Skeletal muscle cell (primary cell): ENCODE data around the gene FCRL1.

ENCODE experiments used
- DNase-seq: peaks from one replicate; pipeline ENCODE4 v3.0.0-alpha.2; 2010; ENCODE audit warnings: low read depth
- H3K4me3 ChIP-seq: 2 replicates; pipeline ENCODE4 v1.5.1; 2011; ENCODE audit warnings: low read depth, mild to moderate bottlenecking, control low read depth, low read length, moderate library complexity

Gene FCRL1

DNA sequence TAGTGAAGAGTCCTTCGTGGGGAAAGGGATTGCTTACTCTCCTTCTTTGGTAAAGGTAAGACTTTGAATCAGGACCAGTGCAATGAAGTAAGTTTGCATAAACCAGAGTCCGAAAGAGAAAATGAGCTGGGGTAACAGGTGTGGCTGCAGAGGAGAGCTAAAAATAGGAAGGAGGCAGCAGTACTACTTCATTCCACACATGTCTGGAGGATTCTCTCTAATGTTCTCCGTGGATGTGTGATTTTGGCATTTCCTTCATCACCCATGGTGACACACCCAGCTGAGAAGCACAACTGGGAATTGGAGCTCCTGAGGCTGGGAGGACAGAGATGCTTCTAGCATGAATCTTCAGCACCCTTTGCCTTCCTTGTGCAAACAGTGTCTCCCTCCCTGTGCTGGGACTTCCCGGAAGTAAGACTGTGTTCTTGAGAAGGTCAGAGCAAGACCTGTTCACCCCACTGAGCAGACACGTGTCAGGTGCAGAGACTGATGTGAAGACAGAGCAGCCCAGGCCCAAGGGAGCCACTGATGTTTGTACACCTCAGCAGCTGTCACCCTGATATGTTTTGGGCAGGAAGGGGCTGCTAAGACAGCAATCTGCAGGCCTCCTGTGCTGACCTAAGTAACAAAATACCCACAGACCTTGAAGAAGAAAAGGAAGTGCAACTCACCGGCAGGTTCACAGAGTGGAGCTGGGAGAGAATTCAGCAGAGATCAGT lies 13.3 kb downstream of the FCRL1 start:
- DNase-seq, result no peak

GRCh38 chr1:157803851-157804250 lies 16.1 kb downstream of the FCRL1 start:
- DNase-seq, result no peak
- no peak overlapping the region for H3K4me3 ChIP-seq

More for the DNA sequence above, 13.3 kb downstream of the FCRL1 start:
- no peak overlapping the region for H3K4me3 ChIP-seq

GRCh38 chr1:157799996-157800395 lies 19.9 kb downstream of the FCRL1 start:
- DNase-seq, result no peak
- H3K4me3 ChIP-seq, result no peak overlapping the region

DNA sequence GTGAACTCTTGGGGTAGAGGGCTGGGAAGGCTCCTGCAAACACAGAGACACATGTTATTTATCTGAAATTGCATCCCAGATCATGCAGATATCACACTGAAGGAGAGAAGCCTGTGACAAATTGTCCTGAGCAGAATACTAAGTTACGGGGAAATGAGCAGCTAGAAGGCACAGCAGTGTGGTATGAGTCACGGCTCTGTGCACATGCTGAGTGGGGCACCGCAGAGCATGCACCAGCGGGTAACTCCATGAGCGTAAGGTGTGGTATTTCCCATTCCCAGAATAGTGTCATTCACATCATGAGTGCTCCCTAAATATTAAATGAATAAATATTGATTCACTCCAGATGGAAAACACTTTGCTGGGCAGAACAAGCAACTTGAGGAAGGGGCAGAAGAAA lies 21.7 kb downstream of the FCRL1 start:
- no peak overlapping the region for H3K4me3 ChIP-seq
- DNase-seq, result no peak

DNA sequence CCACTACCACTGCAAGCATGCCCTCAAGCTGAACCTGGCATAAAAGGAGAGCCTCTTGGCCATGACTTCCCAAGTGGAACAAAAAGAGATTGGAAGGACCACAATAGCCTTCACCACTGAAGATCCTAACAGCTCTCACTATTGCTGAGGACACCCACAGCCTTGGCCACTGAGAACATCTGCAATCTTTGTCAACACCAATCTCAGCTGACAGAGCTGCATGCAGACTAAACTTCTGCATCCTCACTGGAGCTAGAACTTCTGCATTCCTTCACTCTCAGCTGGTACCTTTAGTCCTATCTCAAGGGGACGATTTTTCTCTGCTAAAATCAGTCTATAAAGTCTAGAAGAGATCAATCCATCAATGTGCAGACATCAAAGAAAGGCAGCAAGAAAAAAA lies 34.7 kb downstream of the FCRL1 start:
- H3K4me3 ChIP-seq, result no peak overlapping the region
- DNase-seq, result no peak

- DNase-seq, result no peak
- no peak overlapping the region for H3K4me3 ChIP-seq
Measured at GRCh38 chr1:157784801-157785200, 35.1 kb downstream of the FCRL1 start.

DNA sequence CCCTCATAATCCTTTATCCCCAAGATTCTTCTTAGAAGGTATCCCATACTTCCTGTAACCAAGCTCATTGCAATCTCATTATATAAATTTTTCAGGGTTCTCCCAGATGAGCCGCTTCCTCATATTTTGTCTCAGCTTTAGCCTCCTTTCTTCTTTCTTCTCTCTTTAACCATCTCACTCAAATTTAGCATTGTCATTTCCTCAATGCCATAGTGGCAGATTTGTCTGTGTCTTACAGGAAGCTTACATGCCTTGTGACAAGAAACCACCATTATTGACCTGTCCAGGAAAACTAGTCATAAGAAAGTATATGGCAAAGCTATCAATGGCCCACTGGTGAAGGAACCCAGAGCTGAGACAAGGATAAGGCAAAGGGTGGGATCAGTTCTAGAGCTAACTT lies 37.0 kb downstream of the FCRL1 start:
- H3K4me3 ChIP-seq, result no peak overlapping the region
- no peak for DNase-seq

DNA sequence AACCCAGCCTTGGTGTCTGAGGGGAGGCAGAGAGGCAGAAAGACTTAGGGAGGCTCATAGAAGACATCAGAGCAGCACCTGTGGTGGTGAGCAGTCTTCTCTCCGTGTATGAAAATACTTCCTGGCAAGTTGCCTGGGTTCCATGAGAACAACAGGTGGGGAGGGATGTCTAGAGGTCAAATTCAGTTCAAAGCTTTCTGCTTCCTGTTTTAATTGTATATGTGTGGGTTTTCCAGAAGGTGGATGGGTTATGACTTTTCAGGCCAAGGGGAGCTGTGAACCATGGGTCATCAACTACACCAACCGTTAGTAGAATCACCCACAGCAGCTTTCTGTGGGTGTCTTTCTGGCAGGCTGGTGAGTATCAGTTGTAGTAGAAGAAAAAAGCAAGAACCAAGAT lies 38.9 kb downstream of the FCRL1 start:
- no peak for DNase-seq
- H3K4me3 ChIP-seq, result no peak overlapping the region

GRCh38 chr1:157776971-157777391 lies 42.9 kb downstream of the FCRL1 start, which contains the start of gene FCRL2:
FCRL2 (minus strand) TSS chr1:157777132; CDS start chr1:157777073, 59 bp downstream.
- DNase-seq, result no peak
- no peak within 1 kb of the TSS for H3K4me3 ChIP-seq

DNA sequence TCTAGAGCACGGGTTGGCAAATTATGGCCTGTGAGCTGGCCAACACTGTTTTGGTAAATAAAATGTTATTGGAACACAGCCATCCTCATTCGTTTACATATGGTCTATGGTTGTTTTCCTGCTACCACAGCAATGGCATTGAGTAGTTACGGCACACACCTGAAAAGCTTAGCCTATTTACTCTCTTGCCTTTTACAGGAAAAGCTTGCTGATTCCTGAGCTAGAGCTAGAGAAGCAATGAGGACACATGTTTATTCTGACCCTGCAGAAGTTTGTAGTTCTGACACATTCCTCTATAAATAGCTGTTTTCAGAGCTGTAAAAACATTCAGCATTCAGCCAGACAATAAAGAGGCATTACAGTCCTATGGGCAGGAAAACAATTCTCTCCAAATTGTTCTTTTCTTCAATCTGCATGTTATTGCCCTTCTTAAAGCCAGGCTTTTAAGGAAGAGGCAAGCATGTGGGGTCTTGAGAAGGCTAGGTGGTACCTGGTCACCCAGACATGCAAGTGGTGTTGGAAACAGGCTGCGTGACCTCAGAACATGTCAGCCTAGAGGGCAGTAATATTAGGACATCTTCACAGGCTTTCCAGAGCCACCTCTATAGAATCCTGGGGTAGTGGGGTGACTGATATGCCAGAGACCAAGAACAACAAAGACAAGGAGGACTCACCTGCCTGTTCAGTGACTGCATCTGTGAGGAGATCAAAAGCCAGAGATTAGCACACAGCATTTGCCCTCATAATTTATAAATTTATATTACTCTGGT lies 44.6 kb downstream of the FCRL1 start:
- no peak overlapping the region for H3K4me3 ChIP-seq
- DNase-seq, result no peak

GRCh38 chr1:157774412-157774811 lies 45.5 kb downstream of the FCRL1 start:
- no peak for DNase-seq
- H3K4me3 ChIP-seq, result no peak overlapping the region

GRCh38 chr1:157773493-157774350 lies 46.2 kb downstream of the FCRL1 start:
- no peak for DNase-seq
- H3K4me3 ChIP-seq, result no peak overlapping the region

- no peak overlapping the region for H3K4me3 ChIP-seq
- no peak for DNase-seq
Measured at GRCh38 chr1:157771661-157772425, 48.1 kb downstream of the FCRL1 start.

DNA sequence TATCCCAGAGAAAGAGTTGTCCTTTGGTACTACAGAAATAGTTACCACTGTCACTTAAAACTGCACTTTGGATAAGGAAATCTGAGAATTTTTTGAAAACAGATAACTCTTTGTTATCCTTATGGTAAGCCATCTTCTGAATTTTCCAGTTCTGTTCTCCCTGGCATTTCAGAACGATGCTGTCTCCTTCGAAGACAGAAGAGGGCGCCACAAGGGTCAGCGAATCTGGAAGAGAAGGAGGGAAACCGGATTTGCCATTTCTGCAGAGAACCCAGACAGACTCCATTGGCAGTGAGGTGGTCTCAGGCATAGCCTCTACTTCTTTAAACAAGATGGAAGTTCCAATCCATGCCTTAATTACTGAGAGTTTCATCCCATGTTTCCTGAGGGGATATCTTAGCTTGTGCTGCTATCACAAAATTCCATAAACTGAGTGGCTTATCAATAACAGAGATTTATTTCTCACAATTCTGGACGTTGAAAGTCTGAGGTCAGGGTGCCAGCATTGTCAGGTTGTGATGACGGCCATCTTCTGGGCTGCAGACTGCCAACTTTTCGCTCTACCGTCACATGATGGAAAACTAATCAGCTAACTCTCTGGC lies 49.4 kb downstream of the FCRL1 start:
- DNase-seq, result no peak
- H3K4me3 ChIP-seq, result no peak overlapping the region

- H3K4me3 ChIP-seq, result no peak overlapping the region
- no peak for DNase-seq
Measured at GRCh38 chr1:157766792-157767191, 53.1 kb downstream of the FCRL1 start.

- H3K4me3 ChIP-seq, result no peak overlapping the region
Measured at GRCh38 chr1:157758018-157758417, 61.9 kb downstream of the FCRL1 start.

GRCh38 chr1:157753611-157754010 lies 66.3 kb downstream of the FCRL1 start:
- DNase-seq, result no peak
- no peak overlapping the region for H3K4me3 ChIP-seq

More at GRCh38 chr1:157758018-157758417, 61.9 kb downstream of the FCRL1 start:
- no peak for DNase-seq

GRCh38 chr1:157751283-157751682 lies 68.6 kb downstream of the FCRL1 start:
- no peak for DNase-seq
- H3K4me3 ChIP-seq, result no peak overlapping the region

GRCh38 chr1:157748262-157748817 lies 71.6 kb downstream of the FCRL1 start:
- no peak for DNase-seq

More at GRCh38 chr1:157748262-157748817, 71.6 kb downstream of the FCRL1 start:
- no peak overlapping the region for H3K4me3 ChIP-seq
